ENCODE results near the gene MFRP.

GRCh38 chr11:119384332-119384731, 37.8 kb upstream of the MFRP start:
- TF ChIP-seq EZH2 (IDR thresholded peaks at IDR 0.05; ENCODE audit: insufficient read depth, low read length): no peak
- TF ChIP-seq CTCF (IDR thresholded peaks at IDR 0.05; ENCODE audit: insufficient read depth, low read depth, low read length): no peak

Measured in astrocyte (in vitro differentiated cells and primary cell).